Activated B cell treated with CpG ODN at 0.5 μM for 24 hours (primary cell): ENCODE results near the gene RASGRP3. TPM values are rescaled to one million over a fixed set of nuclear protein-coding genes. Genes with fewer than 3 reads are reported as not detected.

Experiments used
- ATAC-seq: fragments of 200-7000 bp; cut with Tn5 transposase; one replicate; pipeline ENCODE4 v1.10.0; 2021; ENCODE audit warnings: low read depth, mild to moderate bottlenecking, moderate library complexity
- CTCF ChIA-PET: fragments of 350-600 bp; sonication (Branson Sonifier 250); formaldehyde crosslinking; loops from one replicate; lab custom pipeline; 2021; ENCODE audit warnings: antibody characterized with exemption; lab: Charles Lee
- POLR2A ChIA-PET: fragments of 350-600 bp; sonication (Branson Sonifier 250); formaldehyde crosslinking; loops from one replicate; lab custom pipeline; 2021; ENCODE audit warnings: antibody characterized with exemption; lab: Charles Lee
- DNase-seq: peaks from one replicate; pipeline ENCODE4 v3.0.0; 2022
- H3K27ac Mint-ChIP-seq: one replicate; pipeline ENCODE4 v1.8.0; 2020; ENCODE audit warnings: mixed read lengths
- H3K27me3 Mint-ChIP-seq: one replicate; pipeline ENCODE4 v1.8.0; 2021; ENCODE audit warnings: mixed read lengths
- H3K36me3 Mint-ChIP-seq: one replicate; pipeline ENCODE4 v1.8.0; 2021; ENCODE audit warnings: low read depth, mixed read lengths
- H3K4me1 Mint-ChIP-seq: one replicate; pipeline ENCODE4 v1.8.0; 2021; ENCODE audit warnings: mixed read lengths
- H3K4me3 Mint-ChIP-seq: one replicate; pipeline ENCODE4 v1.8.0; 2020; ENCODE audit warnings: mild to moderate bottlenecking, mixed read lengths
- H3K9me3 Mint-ChIP-seq: one replicate; pipeline ENCODE4 v1.8.0; 2020; ENCODE audit warnings: mixed read lengths
- CTCF ChIP-seq: fragments of 200-600 bp; IDR thresholded peaks from one replicate; pipeline ENCODE4 v1.8.0; 2022; ENCODE audit warnings: antibody characterized with exemption, mild to moderate bottlenecking
- intact Hi-C: fragments of 100-400 bp; cut with micrococcal nuclease; formaldehyde crosslinking; loops from one replicate; pipeline ENCODE4 v1.15.1; 2024
- total RNA-seq: library from RNA; stranded (reverse); gene quantifications from 2 replicates; pipeline ENCODE4 v1.2.3, GENCODE V29; 2022

The RASGRP3 gene
- total RNA-seq, 1 donor from 2014 or later, result 205 TPM

- DNase-seq (no peak), ATAC-seq (no peak)
- Mint-ChIP-seq H3K36me3 (peaks cover 45% of the 10 kb centered on the region), H3K27ac (peak overlapping the region; percentile 87), H3K4me3 (peak overlapping the region; percentile 54), H3K27me3 (no peaks in the 10 kb centered on the region), H3K4me1 (peaks cover 95% of the 10 kb centered on the region), H3K9me3 (peaks cover 2% of the 10 kb centered on the region)
- ChIA-PET POLR2A (interaction anchor here (8.2 to 16.0 kb wide), 2 partner anchors 15 to 34 kb away, joined by 76 to 421 read pairs; partner anchors contain the start of gene RASGRP3), CTCF (interaction anchor here (2.5 kb wide), 1 partner anchor 17 kb away, joined by 5 read pairs; no protein-coding TSS in a partner anchor)
- intact Hi-C loops, result no loop called here
- no peak for TF ChIP-seq CTCF
Observed at GRCh38 chr2:33495683-33496082, 19.2 kb downstream of the RASGRP3 start.

- no peak for ATAC-seq
- ChIA-PET CTCF (interaction anchor here (0.9 to 1.1 kb wide), 2 partner anchors 8 to 20 kb away, joined by 3 to 6 read pairs; no protein-coding TSS in a partner anchor), POLR2A (interaction anchor here (1.4 to 16.0 kb wide), 3 partner anchors 15 to 103 kb away, joined by 7 to 421 read pairs (median 76); partner anchors contain the start of genes FAM98A and RASGRP3)
- peaks cover 95% of the 10 kb centered on the region for H3K4me1 Mint-ChIP-seq
- TF ChIP-seq CTCF, result no peak
- no peak for DNase-seq
- H3K27ac Mint-ChIP-seq, result peak overlapping the region; percentile 87
- H3K4me3 Mint-ChIP-seq, result peak overlapping the region; percentile 57
- peaks cover 2% of the 10 kb centered on the region for H3K9me3 Mint-ChIP-seq
- intact Hi-C loops, result no loop called here
- no peaks in the 10 kb centered on the region for H3K27me3 Mint-ChIP-seq
- H3K36me3 Mint-ChIP-seq, result peaks cover 46% of the 10 kb centered on the region
Observed at GRCh38 chr2:33496150-33496549, 19.7 kb downstream of the RASGRP3 start.

- Mint-ChIP-seq H3K36me3 (peaks cover 45% of the 10 kb centered on the region), H3K4me3 (peak overlapping the region; percentile 57), H3K27me3 (no peaks in the 10 kb centered on the region), H3K27ac (peak overlapping the region; percentile 87), H3K9me3 (peaks cover 2% of the 10 kb centered on the region), H3K4me1 (peaks cover 96% of the 10 kb centered on the region)
- intact Hi-C loops, result loop anchor here (1.0 kb wide), 4 partner anchors 8 to 34 kb away; no protein-coding TSS in a partner anchor
- no peak for TF ChIP-seq CTCF
- ATAC-seq (no peak), DNase-seq (no peak)
- CTCF ChIA-PET, result interaction anchor here (0.9 to 1.6 kb wide), 4 partner anchors 9 to 27 kb away, joined by 3 to 6 read pairs (median 4); no protein-coding TSS in a partner anchor
- POLR2A ChIA-PET, result interaction anchor here (0.9 to 16.0 kb wide), 5 partner anchors 9 to 102 kb away, joined by 3 to 421 read pairs (median 8); partner anchors contain the start of genes FAM98A and RASGRP3
Observed at GRCh38 chr2:33496726-33497125, 20.3 kb downstream of the RASGRP3 start.

GRCh38 chr2:33497221-33497650, 20.8 kb downstream of the RASGRP3 start:
- DNase-seq (no peak), ATAC-seq (peak; percentile 56)
- POLR2A ChIA-PET, result interaction anchor here (0.9 to 16.0 kb wide), 5 partner anchors 9 to 102 kb away, joined by 3 to 421 read pairs (median 8); partner anchors contain the start of genes FAM98A and RASGRP3
- peak overlapping the region; percentile 62 for H3K4me3 Mint-ChIP-seq
- peaks cover 96% of the 10 kb centered on the region for H3K4me1 Mint-ChIP-seq
- H3K36me3 Mint-ChIP-seq, result peaks cover 48% of the 10 kb centered on the region
- no peaks in the 10 kb centered on the region for H3K27me3 Mint-ChIP-seq
- CTCF ChIA-PET, result interaction anchor here (0.9 to 1.6 kb wide), 4 partner anchors 9 to 27 kb away, joined by 3 to 6 read pairs (median 4); no protein-coding TSS in a partner anchor
- intact Hi-C loops, result loop anchor here (1.0 kb wide), 4 partner anchors 9 to 33 kb away; no protein-coding TSS in a partner anchor
- no peak for TF ChIP-seq CTCF
- H3K27ac Mint-ChIP-seq, result peak overlapping the region; percentile 87
- peaks cover 2% of the 10 kb centered on the region for H3K9me3 Mint-ChIP-seq
